Activated CD8-positive, alpha-beta memory T cell treated with anti-CD3 and anti-CD28 coated beads, Interleukin-2, amount 10 ng/mL, durations not matched to agents 7 days and 5 days (primary cell): ENCODE measurements around the gene DUS2. TPM values are rescaled to one million over a fixed set of nuclear protein-coding genes. Genes with fewer than 3 reads are reported as not detected.
"Not testable (repeated sequence)": the region's sequence is repeated elsewhere in the genome, so short reads cannot be mapped to it uniquely, and the experiment has no call there.

ENCODE experiments used
- ATAC-seq: fragments of 150-1000 bp; cut with Tn5 transposase; one replicate; pipeline ENCODE4 v1.10.0; 2021; ENCODE audit warnings: moderate library complexity
- CTCF ChIA-PET: fragments of 350-600 bp; sonication (Branson Sonifier 250); formaldehyde crosslinking; loops from one replicate; lab custom pipeline; 2021; ENCODE audit warnings: antibody characterized with exemption; lab: Charles Lee
- DNase-seq: peaks from one replicate; pipeline ENCODE4 v3.0.0-alpha.2; 2020
- H3K27ac Mint-ChIP-seq: one replicate; pipeline ENCODE4 v1.8.0; 2021; ENCODE audit warnings: mild to moderate bottlenecking, mixed read lengths
- H3K27me3 Mint-ChIP-seq: one replicate; pipeline ENCODE4 v1.8.0; 2021; ENCODE audit warnings: mixed read lengths
- H3K36me3 Mint-ChIP-seq: one replicate; pipeline ENCODE4 v1.8.0; 2021; ENCODE audit warnings: mild to moderate bottlenecking, mixed read lengths
- H3K4me1 Mint-ChIP-seq: one replicate; pipeline ENCODE4 v1.8.0; 2021; ENCODE audit warnings: mixed read lengths
- H3K4me3 Mint-ChIP-seq: one replicate; pipeline ENCODE4 v1.8.0; 2021; ENCODE audit warnings: mild to moderate bottlenecking, moderate library complexity, mixed read lengths
- H3K9me3 Mint-ChIP-seq: one replicate; pipeline ENCODE4 v1.8.0; 2022; ENCODE audit warnings: low read depth, mixed read lengths
- total RNA-seq, 2 experiments: library from RNA; stranded (reverse); gene quantifications; one replicate each; pipeline ENCODE4 v1.2.3, GENCODE V29; 2021

The DUS2 gene
- total RNA-seq, 2 experiments from 2014 or later: 28.4 to 32.0 TPM

- Mint-ChIP-seq H3K27me3 (no peaks in the 10 kb centered on the region), H3K9me3 (no peaks in the 10 kb centered on the region), H3K4me3 (no peak overlapping the region), H3K4me1 (peaks cover 69% of the 10 kb centered on the region), H3K36me3 (peaks cover 18% of the 10 kb centered on the region), H3K27ac (peak overlapping the region; percentile 41)
- DNase-seq (no peak), ATAC-seq (peak; percentile 71)
- CTCF ChIA-PET: interaction anchor here (0.8 to 3.2 kb wide), 20 partner anchors 9 to 170 kb away, joined by 3 to 16 read pairs (median 5); partner anchors contain the start of genes NFATC3 and SLC7A6
These were observed 70.9 kb downstream of the DUS2 start for GRCh38 chr16:68093816-68094613.

GRCh38 chr16:68094614-68094934, 71.5 kb downstream of the DUS2 start:
- no peak for DNase-seq
- CTCF ChIA-PET: interaction anchor here (1.5 to 3.2 kb wide), 6 partner anchors 9 to 133 kb away, joined by 5 to 16 read pairs (median 9); partner anchors contain the start of gene NFATC3
- no peak overlapping the region for H3K4me3 Mint-ChIP-seq
- H3K36me3 Mint-ChIP-seq: peaks cover 20% of the 10 kb centered on the region
- H3K4me1 Mint-ChIP-seq: peaks cover 67% of the 10 kb centered on the region
- no peak for ATAC-seq
- no peaks in the 10 kb centered on the region for H3K9me3 Mint-ChIP-seq
- no peak overlapping the region for H3K27ac Mint-ChIP-seq
- H3K27me3 Mint-ChIP-seq: no peaks in the 10 kb centered on the region

- Mint-ChIP-seq H3K4me1 (peaks cover 61% of the 10 kb centered on the region), H3K4me3 (no peak overlapping the region), H3K36me3 (peaks cover 28% of the 10 kb centered on the region), H3K27me3 (no peaks in the 10 kb centered on the region), H3K9me3 (no peaks in the 10 kb centered on the region), H3K27ac (no peak overlapping the region)
- DNase-seq: no peak
- ATAC-seq: no peak
- CTCF ChIA-PET: interaction anchor here (2.3 kb wide), 1 partner anchor 21 kb away, joined by 7 read pairs; no protein-coding TSS in a partner anchor
These were observed 73.4 kb downstream of the DUS2 start for GRCh38 chr16:68096491-68096890.

- CTCF ChIA-PET: interaction anchor here (2.3 kb wide), 1 partner anchor 20 kb away, joined by 7 read pairs; no protein-coding TSS in a partner anchor
- H3K4me3 Mint-ChIP-seq: no peak overlapping the region
- peaks cover 32% of the 10 kb centered on the region for H3K36me3 Mint-ChIP-seq
- no peaks in the 10 kb centered on the region for H3K9me3 Mint-ChIP-seq
- no peak for ATAC-seq
- no peak overlapping the region for H3K27ac Mint-ChIP-seq
- H3K27me3 Mint-ChIP-seq: no peaks in the 10 kb centered on the region
- DNase-seq: no peak
- peaks cover 59% of the 10 kb centered on the region for H3K4me1 Mint-ChIP-seq
These were observed 74.0 kb downstream of the DUS2 start for GRCh38 chr16:68097088-68097487.

GRCh38 chr16:68097895-68098294, 74.8 kb downstream of the DUS2 start:
- no peak overlapping the region for H3K4me3 Mint-ChIP-seq
- CTCF ChIA-PET: interaction anchor here (1.3 kb wide), 1 partner anchor 132 kb away, joined by 3 read pairs; no protein-coding TSS in a partner anchor

GRCh38 chr16:68100488-68100887, 77.4 kb downstream of the DUS2 start:
- H3K36me3 Mint-ChIP-seq: peaks cover 58% of the 10 kb centered on the region
- H3K27me3 Mint-ChIP-seq: no peaks in the 10 kb centered on the region
- peaks cover 5% of the 10 kb centered on the region for H3K9me3 Mint-ChIP-seq
- ATAC-seq (no peak), DNase-seq (no peak)
- H3K27ac Mint-ChIP-seq: no peak overlapping the region
- CTCF ChIA-PET: no interaction called here
- no peak overlapping the region for H3K4me3 Mint-ChIP-seq
- H3K4me1 Mint-ChIP-seq: peaks cover 59% of the 10 kb centered on the region

More at GRCh38 chr16:68097895-68098294, 74.8 kb downstream of the DUS2 start:
- DNase-seq: no peak
- no peak overlapping the region for H3K27ac Mint-ChIP-seq
- H3K9me3 Mint-ChIP-seq: peaks cover 3% of the 10 kb centered on the region
- ATAC-seq: no peak
- H3K36me3 Mint-ChIP-seq: peaks cover 38% of the 10 kb centered on the region
- no peaks in the 10 kb centered on the region for H3K27me3 Mint-ChIP-seq
- peaks cover 60% of the 10 kb centered on the region for H3K4me1 Mint-ChIP-seq

- no peaks in the 10 kb centered on the region for H3K27me3 Mint-ChIP-seq
- peaks cover 27% of the 10 kb centered on the region for H3K9me3 Mint-ChIP-seq
- peaks cover 75% of the 10 kb centered on the region for H3K36me3 Mint-ChIP-seq
- DNase-seq (no peak), ATAC-seq (no peak)
- H3K4me1 Mint-ChIP-seq: peaks cover 56% of the 10 kb centered on the region
- no peak overlapping the region for H3K27ac Mint-ChIP-seq
- CTCF ChIA-PET: no interaction called here
- H3K4me3 Mint-ChIP-seq: no peak overlapping the region
These were observed 82.5 kb downstream of the DUS2 start for GRCh38 chr16:68105611-68106010.

- not testable (repeated sequence) for H3K4me3 Mint-ChIP-seq, H3K27me3 Mint-ChIP-seq, ATAC-seq, H3K27ac Mint-ChIP-seq, DNase-seq
- Mint-ChIP-seq H3K9me3 (peaks cover 36% of the 10 kb centered on the region), H3K36me3 (peaks cover 79% of the 10 kb centered on the region), H3K4me1 (peaks cover 59% of the 10 kb centered on the region)
- CTCF ChIA-PET: interaction anchor here (0.7 kb wide), 2 partner anchors 9 to 14 kb away, joined by 3 to 5 read pairs; no protein-coding TSS in a partner anchor
These were observed 84.3 kb downstream of the DUS2 start for GRCh38 chr16:68107230-68107928.

GRCh38 chr16:68109156-68109555, 86.1 kb downstream of the DUS2 start:
- not testable (repeated sequence) for H3K27ac Mint-ChIP-seq, ATAC-seq, DNase-seq, H3K4me3 Mint-ChIP-seq, H3K27me3 Mint-ChIP-seq
- Mint-ChIP-seq H3K36me3 (peaks cover 71% of the 10 kb centered on the region), H3K9me3 (peaks cover 36% of the 10 kb centered on the region), H3K4me1 (peaks cover 58% of the 10 kb centered on the region)
- CTCF ChIA-PET: interaction anchor here (1.7 kb wide), 1 partner anchor 15 kb away, joined by 5 read pairs; no protein-coding TSS in a partner anchor

- H3K4me1 Mint-ChIP-seq: peaks cover 61% of the 10 kb centered on the region
- H3K9me3 Mint-ChIP-seq: peaks cover 32% of the 10 kb centered on the region
- not testable (repeated sequence) for H3K27ac Mint-ChIP-seq, H3K4me3 Mint-ChIP-seq, H3K27me3 Mint-ChIP-seq, ATAC-seq, DNase-seq
- peaks cover 59% of the 10 kb centered on the region for H3K36me3 Mint-ChIP-seq
- CTCF ChIA-PET: interaction anchor here (1.7 kb wide), 1 partner anchor 17 kb away, joined by 5 read pairs; no protein-coding TSS in a partner anchor
These were observed 87.5 kb downstream of the DUS2 start for GRCh38 chr16:68110611-68111010.

- Mint-ChIP-seq H3K4me1 (peaks cover 66% of the 10 kb centered on the region), H3K27ac (no peak overlapping the region), H3K9me3 (peaks cover 32% of the 10 kb centered on the region), H3K27me3 (no peaks in the 10 kb centered on the region), H3K4me3 (no peak overlapping the region), H3K36me3 (peaks cover 56% of the 10 kb centered on the region)
- no peak for DNase-seq
- CTCF ChIA-PET: no interaction called here
- no peak for ATAC-seq
These were observed 88.3 kb downstream of the DUS2 start for GRCh38 chr16:68111379-68111778.

GRCh38 chr16:68113059-68113761, 90.1 kb downstream of the DUS2 start:
- ATAC-seq (no peak), DNase-seq (no peak)
- Mint-ChIP-seq H3K4me3 (no peak overlapping the region), H3K36me3 (peaks cover 44% of the 10 kb centered on the region), H3K4me1 (peaks cover 70% of the 10 kb centered on the region), H3K9me3 (peaks cover 27% of the 10 kb centered on the region), H3K27me3 (no peaks in the 10 kb centered on the region), H3K27ac (no peak overlapping the region)
- CTCF ChIA-PET: no interaction called here

- peaks cover 22% of the 10 kb centered on the region for H3K9me3 Mint-ChIP-seq
- CTCF ChIA-PET: no interaction called here
- peaks cover 70% of the 10 kb centered on the region for H3K4me1 Mint-ChIP-seq
- DNase-seq (no peak), ATAC-seq (no peak)
- H3K27ac Mint-ChIP-seq: no peak overlapping the region
- no peaks in the 10 kb centered on the region for H3K27me3 Mint-ChIP-seq
- H3K36me3 Mint-ChIP-seq: peaks cover 38% of the 10 kb centered on the region
- no peak overlapping the region for H3K4me3 Mint-ChIP-seq
These were observed 90.7 kb downstream of the DUS2 start for GRCh38 chr16:68113765-68114240.
